ENCODE data around the gene NLRX1.

GRCh38 chr11:119152604-119153003 is 15.9 kb upstream of the NLRX1 start:
- no peak for TF ChIP-seq REST (IDR thresholded peaks at IDR 0.05; ENCODE audit: insufficient read depth in 1 of 2, low read depth in 2 of 2, low read length in 2 of 2)
- TF ChIP-seq FOXP2 (optimal IDR thresholded peaks at IDR 0.05; ENCODE audit: borderline replicate concordance, extremely low read depth, extremely low read length, insufficient read depth): no peak
- TF ChIP-seq SIN3A (IDR thresholded peaks at IDR 0.05; ENCODE audit: borderline replicate concordance, insufficient read depth, low read length): no peak
- TF ChIP-seq POLR2AphosphoS5 (IDR thresholded peaks at IDR 0.05; ENCODE audit: low read depth, low read length): no peak
- TF ChIP-seq TAF1 (IDR thresholded peaks at IDR 0.05; ENCODE audit: borderline replicate concordance, insufficient read depth, low read length): no peak
